SIG-M5 treated with dmso at 0.1 percent for 504 hours (cell line): ENCODE results near the gene INTS4.
"Not testable (repeated sequence)": the region's sequence is repeated elsewhere in the genome, so short reads cannot be mapped to it uniquely, and the experiment has no call there.

ENCODE experiments used
- DNase-seq: peaks from one replicate; lab custom pipeline; 2025; ENCODE audit not compliant: unreplicated experiment; lab: John Stamatoyannopoulos, UW

INTS4 gene, protein sequence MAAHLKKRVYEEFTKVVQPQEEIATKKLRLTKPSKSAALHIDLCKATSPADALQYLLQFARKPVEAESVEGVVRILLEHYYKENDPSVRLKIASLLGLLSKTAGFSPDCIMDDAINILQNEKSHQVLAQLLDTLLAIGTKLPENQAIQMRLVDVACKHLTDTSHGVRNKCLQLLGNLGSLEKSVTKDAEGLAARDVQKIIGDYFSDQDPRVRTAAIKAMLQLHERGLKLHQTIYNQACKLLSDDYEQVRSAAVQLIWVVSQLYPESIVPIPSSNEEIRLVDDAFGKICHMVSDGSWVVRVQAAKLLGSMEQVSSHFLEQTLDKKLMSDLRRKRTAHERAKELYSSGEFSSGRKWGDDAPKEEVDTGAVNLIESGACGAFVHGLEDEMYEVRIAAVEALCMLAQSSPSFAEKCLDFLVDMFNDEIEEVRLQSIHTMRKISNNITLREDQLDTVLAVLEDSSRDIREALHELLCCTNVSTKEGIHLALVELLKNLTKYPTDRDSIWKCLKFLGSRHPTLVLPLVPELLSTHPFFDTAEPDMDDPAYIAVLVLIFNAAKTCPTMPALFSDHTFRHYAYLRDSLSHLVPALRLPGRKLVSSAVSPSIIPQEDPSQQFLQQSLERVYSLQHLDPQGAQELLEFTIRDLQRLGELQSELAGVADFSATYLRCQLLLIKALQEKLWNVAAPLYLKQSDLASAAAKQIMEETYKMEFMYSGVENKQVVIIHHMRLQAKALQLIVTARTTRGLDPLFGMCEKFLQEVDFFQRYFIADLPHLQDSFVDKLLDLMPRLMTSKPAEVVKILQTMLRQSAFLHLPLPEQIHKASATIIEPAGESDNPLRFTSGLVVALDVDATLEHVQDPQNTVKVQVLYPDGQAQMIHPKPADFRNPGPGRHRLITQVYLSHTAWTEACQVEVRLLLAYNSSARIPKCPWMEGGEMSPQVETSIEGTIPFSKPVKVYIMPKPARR

DNA sequence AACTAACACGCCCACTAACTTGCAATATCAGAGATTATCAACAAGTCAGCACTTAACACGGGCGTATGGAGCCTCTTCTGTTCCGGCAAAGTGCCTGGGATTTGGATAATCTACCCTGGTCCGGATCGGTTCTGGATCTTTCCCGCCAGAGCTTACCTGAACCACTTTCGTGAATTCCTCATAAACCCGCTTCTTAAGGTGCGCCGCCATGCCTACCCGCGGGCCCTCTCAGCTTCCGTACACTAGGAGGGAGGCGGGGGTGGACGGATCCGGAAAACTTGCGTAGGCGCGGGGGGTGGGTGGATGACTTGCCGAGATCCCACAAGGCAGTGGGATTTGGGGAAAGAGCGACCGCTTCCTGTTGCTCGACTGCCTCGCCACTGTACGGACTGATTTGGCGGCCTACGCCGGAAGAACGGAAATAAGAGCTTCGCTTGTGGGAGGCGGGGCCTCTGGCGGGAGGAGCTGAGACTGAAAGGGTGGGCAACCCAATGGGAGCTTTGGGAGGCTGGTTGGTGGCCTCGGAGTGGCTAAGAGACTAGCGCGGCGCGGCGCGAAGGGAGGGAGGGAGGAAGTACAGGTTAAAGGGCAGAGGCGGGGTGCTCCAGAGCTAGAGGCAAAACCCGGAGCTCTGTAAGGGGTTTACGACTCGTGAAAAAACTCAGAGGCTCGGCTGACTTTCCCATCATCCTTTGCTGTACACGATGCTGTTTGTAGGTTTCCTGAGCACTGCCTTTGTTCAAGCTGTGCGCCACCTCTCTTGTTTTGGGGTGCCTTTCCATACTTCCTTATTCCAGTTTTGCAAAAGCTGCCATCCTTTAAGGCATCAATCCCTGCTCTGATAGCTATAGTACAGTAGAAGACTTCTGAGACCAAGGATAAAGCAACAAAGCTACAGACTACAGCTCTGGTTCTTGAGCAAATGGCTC, at the start of gene INTS4:
Gene INTS4 (minus strand): TSS at position 235 of the 929 bp plus-strand sequence. CDS start 25 bp downstream, at position 210.
- peak; percentile 99 for DNase-seq

GRCh38 chr11:78041843-78042440, 47.5 kb upstream of the INTS4 start:
- no peak for DNase-seq

- not testable (repeated sequence) for DNase-seq
Measured at GRCh38 chr11:78041380-78041719, 46.9 kb upstream of the INTS4 start.

DNA sequence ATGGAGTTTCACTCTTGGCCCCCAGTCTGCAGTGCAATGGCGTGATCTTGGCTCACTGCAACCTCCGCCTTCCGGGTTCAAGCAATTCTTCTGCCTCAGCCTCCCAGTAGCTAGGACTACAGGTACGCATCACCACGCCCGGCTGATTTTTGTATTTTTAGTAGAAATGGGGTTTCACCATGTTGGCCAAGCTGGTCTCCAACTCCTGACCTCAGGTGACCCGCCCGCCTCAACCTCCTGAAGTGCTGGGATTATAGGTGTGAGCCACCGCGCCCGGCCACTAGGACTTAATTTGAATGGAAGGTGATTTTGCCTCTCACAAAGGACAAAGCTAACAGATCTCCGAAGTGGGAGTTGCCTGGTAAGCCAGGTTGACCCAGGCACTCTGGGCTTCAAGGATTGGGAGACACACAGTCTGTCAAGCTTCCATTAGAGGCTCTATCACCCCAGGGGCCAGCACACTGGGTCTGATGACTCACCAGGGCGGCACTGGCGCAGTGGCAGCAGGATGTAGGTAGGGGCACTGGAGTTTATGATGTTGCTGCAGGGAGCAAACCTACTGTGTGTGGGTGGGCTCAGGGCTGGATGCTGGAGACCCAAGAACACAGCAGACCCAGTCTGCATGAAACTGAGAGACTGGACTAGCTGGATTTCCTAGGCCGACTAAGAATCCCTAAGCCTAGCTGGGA, 46.4 kb upstream of the INTS4 start:
- DNase-seq, result no peak

- no peak for DNase-seq
Measured at GRCh38 chr11:78039919-78040671, 45.6 kb upstream of the INTS4 start.

GRCh38 chr11:78039391-78039918, 45.0 kb upstream of the INTS4 start:
- DNase-seq, result no peak

- no peak for DNase-seq
Measured at GRCh38 chr11:78038697-78039313, 44.3 kb upstream of the INTS4 start.

- no peak for DNase-seq
Measured at GRCh38 chr11:78037825-78038620, 43.6 kb upstream of the INTS4 start.

GRCh38 chr11:78037056-78037455, 42.6 kb upstream of the INTS4 start:
- DNase-seq, result peak; percentile 33

- DNase-seq, result no peak
Measured at GRCh38 chr11:78036313-78036712, 41.8 kb upstream of the INTS4 start.

DNA sequence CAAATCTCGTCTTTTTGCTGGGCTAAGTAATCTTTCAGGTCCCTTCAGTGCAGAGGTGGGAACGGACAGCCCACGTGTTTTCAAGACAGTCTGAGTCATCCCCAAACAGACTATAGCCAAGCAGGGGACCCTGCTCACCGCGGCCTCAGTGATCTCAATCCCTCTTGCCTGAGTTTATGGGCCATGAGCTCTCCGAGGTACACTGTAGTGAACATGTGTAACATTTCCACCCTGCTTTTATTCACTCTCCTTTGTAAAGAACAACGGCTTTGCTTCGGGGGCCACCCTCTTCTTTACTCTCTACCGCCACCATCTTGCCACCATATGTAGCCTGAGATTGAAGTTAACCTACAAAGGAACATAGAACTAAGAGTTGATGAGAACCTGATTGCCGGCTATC, 40.2 kb upstream of the INTS4 start:
- DNase-seq, result no peak

DNA sequence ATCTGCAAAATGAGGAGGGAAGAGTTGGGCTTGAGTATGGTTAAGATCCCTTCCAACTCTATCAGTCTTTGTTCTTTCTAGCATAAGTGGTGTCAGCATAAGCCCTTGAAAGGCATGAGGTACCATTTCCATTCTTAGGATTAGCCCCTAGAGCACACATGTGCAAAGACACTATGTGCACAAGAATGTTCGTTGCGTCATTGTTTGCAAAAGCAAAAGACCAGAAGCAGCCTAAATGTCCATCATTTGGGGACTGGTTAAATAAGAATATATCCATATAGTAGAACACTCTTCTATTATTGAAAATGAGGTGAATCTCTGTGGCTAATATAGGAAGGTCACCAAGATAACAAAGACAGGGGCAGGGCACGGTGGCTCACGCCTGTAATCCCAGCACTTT, 38.6 kb upstream of the INTS4 start:
- DNase-seq, result no peak

GRCh38 chr11:78032090-78032489, 37.6 kb upstream of the INTS4 start:
- DNase-seq, result no peak

DNA sequence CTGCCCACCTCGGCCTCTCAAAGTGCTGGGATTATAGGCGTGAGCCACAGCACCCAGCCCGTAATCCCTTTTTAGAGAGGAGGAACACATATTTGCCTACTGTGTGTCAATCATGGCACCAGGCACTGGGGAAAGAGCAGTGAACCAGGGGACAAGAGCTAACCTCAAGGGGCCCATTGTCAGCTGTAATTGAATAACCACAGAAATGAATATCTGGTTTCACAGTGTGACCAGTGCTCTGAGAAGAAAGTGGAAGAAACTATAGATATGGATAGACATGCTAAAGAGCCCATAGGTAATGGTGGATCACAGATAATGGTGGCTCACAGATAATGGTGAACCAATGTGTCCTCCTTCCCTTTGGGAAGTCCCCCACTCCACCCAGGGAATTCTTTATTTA, 37.2 kb upstream of the INTS4 start:
- DNase-seq, result no peak

- DNase-seq, result no peak
Measured at GRCh38 chr11:78030429-78031325, 36.2 kb upstream of the INTS4 start.

- DNase-seq, result not testable (repeated sequence)
Measured at GRCh38 chr11:78028423-78028822, 34.0 kb upstream of the INTS4 start.

GRCh38 chr11:78027759-78028158, 33.3 kb upstream of the INTS4 start:
- no peak for DNase-seq
